Transverse colon (tissue), 4 donors: Measurements from ENCODE around the gene OSBPL6.

ENCODE experiments used
- POLR2A ChIP-seq: fragments of 450-650 bp; IDR thresholded peaks from one replicate; pipeline ENCODE4 v1.6.1; 2016; ENCODE audit warnings: antibody characterized with exemption, mild to moderate bottlenecking, moderate library complexity
- POLR2AphosphoS5 ChIP-seq, 3 donors: sonication (generic); formaldehyde crosslinking; IDR thresholded peaks; one replicate each; pipeline ENCODE4 v1.6.1; 2016; ENCODE audit warnings: antibody characterized with exemption in 3 of 3
- TF ChIP-seq, protein P1 (sequence below), 5 experiments: fragments of 200-600 bp in 3 of 5; fragments of 450-650 bp in 2 of 5; sonication (generic) in 3 of 5; IDR thresholded peaks; 1 replicate in 2 of 5; 2 replicates in 3 of 5; pipeline ENCODE4 v1.5.1; 2016 to 2017; ENCODE audit warnings: antibody characterized with exemption in 5 of 5, inconsistent platforms in 3 of 5, mild to moderate bottlenecking in 2 of 5, moderate library complexity in 1 of 5

DNA sequence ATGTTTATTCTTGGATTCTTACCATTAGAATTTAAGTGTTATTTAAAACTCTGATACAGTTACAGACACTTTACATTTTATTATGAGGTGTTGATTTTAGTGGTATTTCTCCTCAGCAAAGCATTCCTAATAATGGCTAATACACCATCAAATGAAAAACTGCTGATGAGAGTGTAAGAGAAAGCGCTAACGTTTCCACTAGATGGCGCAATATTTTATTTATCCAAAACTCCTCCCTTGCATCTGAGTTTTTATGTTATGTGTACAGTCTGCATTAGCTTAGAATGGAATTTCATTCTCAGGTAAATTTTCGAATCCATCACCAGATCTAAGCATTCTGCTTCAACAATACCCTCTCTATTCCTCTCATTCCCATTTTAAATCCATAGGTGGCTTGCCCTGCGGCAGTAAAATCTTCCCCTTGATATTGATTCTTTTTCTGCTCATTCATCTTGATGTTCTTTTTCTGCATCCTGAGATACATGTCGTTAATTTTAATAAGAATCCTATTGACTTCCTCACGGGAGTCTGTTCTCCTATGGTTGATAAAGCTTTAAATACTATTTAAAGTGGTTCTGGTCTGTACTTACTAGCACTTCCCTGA, 202.8 kb downstream of the OSBPL6 start:
- TF ChIP-seq, protein P1, sequence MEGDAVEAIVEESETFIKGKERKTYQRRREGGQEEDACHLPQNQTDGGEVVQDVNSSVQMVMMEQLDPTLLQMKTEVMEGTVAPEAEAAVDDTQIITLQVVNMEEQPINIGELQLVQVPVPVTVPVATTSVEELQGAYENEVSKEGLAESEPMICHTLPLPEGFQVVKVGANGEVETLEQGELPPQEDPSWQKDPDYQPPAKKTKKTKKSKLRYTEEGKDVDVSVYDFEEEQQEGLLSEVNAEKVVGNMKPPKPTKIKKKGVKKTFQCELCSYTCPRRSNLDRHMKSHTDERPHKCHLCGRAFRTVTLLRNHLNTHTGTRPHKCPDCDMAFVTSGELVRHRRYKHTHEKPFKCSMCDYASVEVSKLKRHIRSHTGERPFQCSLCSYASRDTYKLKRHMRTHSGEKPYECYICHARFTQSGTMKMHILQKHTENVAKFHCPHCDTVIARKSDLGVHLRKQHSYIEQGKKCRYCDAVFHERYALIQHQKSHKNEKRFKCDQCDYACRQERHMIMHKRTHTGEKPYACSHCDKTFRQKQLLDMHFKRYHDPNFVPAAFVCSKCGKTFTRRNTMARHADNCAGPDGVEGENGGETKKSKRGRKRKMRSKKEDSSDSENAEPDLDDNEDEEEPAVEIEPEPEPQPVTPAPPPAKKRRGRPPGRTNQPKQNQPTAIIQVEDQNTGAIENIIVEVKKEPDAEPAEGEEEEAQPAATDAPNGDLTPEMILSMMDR (IDR thresholded peaks at IDR 0.05), result peak; percentile 51 to 67 (median 55)
- TF ChIP-seq POLR2A (no peak), POLR2AphosphoS5 (IDR thresholded peaks at IDR 0.05) (no peak)
